CD14-positive monocyte (primary cell): Measurements from ENCODE around the gene AMZ1. TPM values are rescaled to one million over a fixed set of nuclear protein-coding genes. Genes with fewer than 3 reads are reported as not detected.
A peak's percentile ranks its signal among the peaks of the same experiment; 100 is the strongest.

Source experiments
- DNase-seq, 3 donors: peaks; one replicate each; pipeline ENCODE4 v3.0.0-alpha.2; 2011 to 2022
- H2AFZ ChIP-seq: 2 replicates; pipeline ENCODE4 v1.6.0; 2012; ENCODE audit warnings: mild to moderate bottlenecking, low read depth, low read length, inconsistent platforms; ENCODE audit not compliant: insufficient read depth, poor library complexity, severe bottlenecking
- H3K27ac ChIP-seq, 2 donors: 1 replicate in 1 of 2; 2 replicates in 1 of 2; pipeline ENCODE4 v1.5.1; 2012 to 2013; ENCODE audit warnings: low read length in 2 of 2, control low read depth in 1 of 2, inconsistent platforms in 1 of 2, low read depth in 1 of 2, mild to moderate bottlenecking in 1 of 2
- H3K27me3 ChIP-seq, 2 donors: one replicate each; pipeline versions ENCODE4 v1.6.0 to v1.6.1; 2011 to 2013; ENCODE audit warnings: low read length in 2 of 2; ENCODE audit not compliant: control insufficient read depth in 2 of 2, insufficient read depth in 2 of 2
- H3K36me3 ChIP-seq, 2 donors: replicated peaks in 1 of 2; 1 replicate in 1 of 2; 2 replicates in 1 of 2; pipeline versions ENCODE4 v1.5.1 to v1.6.1; 2012 to 2013; ENCODE audit warnings: low read length in 2 of 2, control low read depth in 1 of 2, inconsistent platforms in 1 of 2, mild to moderate bottlenecking in 1 of 2; ENCODE audit not compliant: insufficient read depth in 2 of 2, control insufficient read depth in 1 of 2
- H3K4me1 ChIP-seq, 2 donors: 1 replicate in 1 of 2; 2 replicates in 1 of 2; pipeline versions ENCODE4 v1.5.1 to v1.6.1; 2012 to 2013; ENCODE audit warnings: low read length in 2 of 2, control low read depth in 1 of 2, inconsistent platforms in 1 of 2, mild to moderate bottlenecking in 1 of 2, moderate library complexity in 1 of 2; ENCODE audit not compliant: insufficient read depth in 2 of 2, control insufficient read depth in 1 of 2
- H3K4me2 ChIP-seq: replicated peaks from 2 replicates; pipeline ENCODE3; 2012; ENCODE audit warnings: low read length, moderate library complexity, mild to moderate bottlenecking; ENCODE audit not compliant: poor library complexity, severe bottlenecking; ENCODE audit errors: extremely low read depth
- H3K4me3 ChIP-seq, 3 experiments: fragments of 200-600 bp in 1 of 3; sonication (generic) in 1 of 3; replicated peaks in 1 of 3; 1 replicate in 2 of 3; 2 replicates in 1 of 3; pipeline ENCODE4 v1.5.1; 2011 to 2013; ENCODE audit warnings: low read length in 3 of 3, mild to moderate bottlenecking in 3 of 3, control low read depth in 2 of 3, low read depth in 2 of 3, inconsistent platforms in 1 of 3, moderate library complexity in 1 of 3
- H3K79me2 ChIP-seq: 2 replicates; pipeline ENCODE4 v1.6.0; 2012; ENCODE audit warnings: mild to moderate bottlenecking, control low read depth, inconsistent platforms, low read length, moderate library complexity; ENCODE audit not compliant: insufficient read depth
- H3K9ac ChIP-seq: 2 replicates; pipeline ENCODE4 v1.6.0; 2017; ENCODE audit warnings: low read length, mild to moderate bottlenecking; ENCODE audit not compliant: insufficient read depth, poor library complexity, severe bottlenecking
- H3K9me3 ChIP-seq, 2 donors: replicated peaks in 1 of 2; 1 replicate in 1 of 2; 2 replicates in 1 of 2; pipeline versions ENCODE4 v1.5.1 to v1.6.1; 2012 to 2013; ENCODE audit warnings: low read length in 2 of 2, control low read depth in 1 of 2; ENCODE audit not compliant: control insufficient read depth in 1 of 2, insufficient read depth in 1 of 2
- H4K20me1 ChIP-seq: 2 replicates; pipeline ENCODE4 v1.6.0; 2012; ENCODE audit warnings: mild to moderate bottlenecking, low read length, control low read depth, moderate library complexity; ENCODE audit not compliant: insufficient read depth
- H3K27ac Mint-ChIP-seq, 7 donors: one replicate each; pipeline ENCODE4 v1.8.0; 2020; ENCODE audit warnings: mild to moderate bottlenecking in 7 of 7, mixed read lengths in 7 of 7, moderate library complexity in 6 of 7, inconsistent platforms in 2 of 7
- H3K27me3 Mint-ChIP-seq, 3 donors: one replicate each; pipeline ENCODE4 v1.8.0; 2021 to 2022; ENCODE audit warnings: low read depth in 3 of 3, mild to moderate bottlenecking in 3 of 3, mixed read lengths in 3 of 3, moderate library complexity in 3 of 3, inconsistent platforms in 1 of 3
- H3K36me3 Mint-ChIP-seq, 2 donors: one replicate each; pipeline ENCODE4 v1.8.0; 2020; ENCODE audit warnings: mixed read lengths in 2 of 2, inconsistent platforms in 1 of 2, mild to moderate bottlenecking in 1 of 2
- H3K4me1 Mint-ChIP-seq: one replicate; pipeline ENCODE4 v1.8.0; 2020; ENCODE audit warnings: mild to moderate bottlenecking, mixed read lengths
- H3K4me3 Mint-ChIP-seq, 2 donors: one replicate each; pipeline ENCODE4 v1.8.0; 2020; ENCODE audit warnings: mild to moderate bottlenecking in 2 of 2, mixed read lengths in 2 of 2, moderate library complexity in 1 of 2
- H3K9me3 Mint-ChIP-seq, 7 donors: one replicate each; pipeline ENCODE4 v1.8.0; 2020 to 2022; ENCODE audit warnings: mixed read lengths in 7 of 7, mild to moderate bottlenecking in 6 of 7, moderate library complexity in 6 of 7, inconsistent platforms in 2 of 7
- CTCF ChIP-seq: fragments of 200-600 bp; IDR thresholded peaks from one replicate; pipeline ENCODE4 v1.8.0; 2022; ENCODE audit warnings: antibody characterized with exemption, mild to moderate bottlenecking
- WGBS: methylation state at CpG from one replicate; pipeline ENCODE4 v1.1.5; 2013; ENCODE audit warnings: missing lambda C conversion rate; ENCODE audit not compliant: insufficient coverage; 5-methylcytosine and 5-hydroxymethylcytosine counted together
- intact Hi-C, 2 donors: fragments of 100-400 bp; cut with micrococcal nuclease; formaldehyde crosslinking; loops; one replicate each; pipeline versions ENCODE4 v1.15.0 to v1.15.1; 2023
- polyA plus RNA-seq, 3 donors: library from polyadenylated mRNA; depleted of rRNA in 1 of 3; unstranded in 2 of 3; stranded (reverse) in 1 of 3; fragments of 300-500 nt in 2 of 3; fragments of >200 nt in 1 of 3; fragmentation: Illumina TruSeq in 2 of 3; gene quantifications; 1 replicate in 2 of 3; 2 replicates in 1 of 3; pipeline ENCODE4 v1.2.3, GENCODE V29; 2012 to 2021

Gene AMZ1
- polyA plus RNA-seq, 3 donors: 0.09 to 0.25 (median 0.14) TPM

DNA sequence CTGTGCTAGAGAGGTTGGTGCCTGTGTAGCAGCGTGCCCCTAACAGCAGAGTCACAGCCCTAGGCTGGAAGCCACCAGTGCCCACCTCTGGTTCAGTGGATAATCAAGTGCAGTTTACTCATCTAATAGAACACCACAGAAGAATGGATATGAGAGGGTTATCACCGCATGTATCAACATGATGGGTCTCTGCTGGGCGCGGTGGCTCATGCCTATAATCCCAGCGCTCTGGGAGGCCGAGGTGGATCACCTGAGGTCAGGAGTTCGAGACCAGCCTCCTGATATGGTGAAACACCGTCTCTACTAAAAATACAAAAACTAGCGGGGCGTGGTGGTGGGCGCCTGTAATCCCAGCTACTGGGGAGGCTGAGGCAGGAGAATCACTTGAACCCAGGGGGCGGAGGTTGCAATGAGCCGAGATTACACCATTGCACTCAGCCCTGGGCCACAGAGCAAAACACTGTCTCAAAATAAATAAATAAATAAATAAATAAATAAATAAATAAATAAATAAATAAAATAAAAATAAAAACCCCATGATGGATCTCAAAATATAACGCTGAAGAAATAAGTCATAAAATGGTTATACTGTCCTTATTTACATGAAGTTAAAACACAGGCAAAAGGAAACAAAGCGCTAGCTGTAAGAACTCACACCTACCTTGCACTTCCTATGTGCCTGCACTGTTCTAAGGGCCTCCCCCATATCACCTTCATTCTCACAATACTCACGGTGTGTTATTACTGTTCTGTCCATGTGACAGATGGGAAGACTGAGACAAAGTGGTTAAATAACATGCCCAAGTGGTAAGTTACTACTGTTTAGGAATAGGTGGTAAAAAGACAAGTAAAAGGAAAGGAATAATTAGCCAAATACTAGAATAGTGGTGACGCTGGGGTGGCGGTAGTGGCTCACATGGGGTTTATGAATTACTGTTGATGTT is 70.9 kb downstream of the AMZ1 start:
- peak overlapping the region; percentile 99 to 100 for H3K27ac ChIP-seq
- Mint-ChIP-seq H3K4me1 (peaks cover 68% of the 10 kb centered on the region), H3K27me3 (no peaks in the 10 kb centered on the region), H3K36me3 (peaks cover 50 to 62% of the 10 kb centered on the region in 2 donors), H3K27ac (peak overlapping the region; percentile 97 to 99 (median 99)), H3K4me3 (peak overlapping the region; percentile 47 to 82), H3K9me3 (peaks cover 2 to 13% (median 3%) of the 10 kb centered on the region in 7 donors)
- H3K4me3 ChIP-seq: no peak overlapping the region
- WGBS: 100% methylated on average over 5 of the region's 18 CpGs
- no peak overlapping the region for H2AFZ ChIP-seq
- DNase-seq: no peak
- H3K9me3 ChIP-seq: no peaks in the 10 kb centered on the region
- H3K36me3 ChIP-seq: no peaks in the 10 kb centered on the region
- H4K20me1 ChIP-seq: no peaks in the 10 kb centered on the region
- peaks cover 49 to 56% of the 10 kb centered on the region in 2 donors for H3K4me1 ChIP-seq
- no peak for TF ChIP-seq CTCF
- intact Hi-C loops: loop anchor here in 1 of 2 donors (5.0 kb wide), 1 partner anchor 42 kb away; no protein-coding TSS in a partner anchor
- peak overlapping the region; percentile 33 for H3K4me2 ChIP-seq
- H3K9ac ChIP-seq: peak overlapping the region; percentile 81
- H3K27me3 ChIP-seq: no peaks in the 10 kb centered on the region
- H3K79me2 ChIP-seq: no peaks in the 10 kb centered on the region

GRCh38 chr7:2759736-2760097 is 71.7 kb downstream of the AMZ1 start:
- H3K4me3 ChIP-seq: no peak overlapping the region
- Mint-ChIP-seq H3K4me3 (no peak overlapping the region), H3K27me3 (no peaks in the 10 kb centered on the region), H3K4me1 (peaks cover 68% of the 10 kb centered on the region), H3K27ac (peak overlapping the region; percentile 71 to 99 (median 99)), H3K9me3 (peaks cover 2 to 13% (median 3%) of the 10 kb centered on the region in 7 donors), H3K36me3 (peaks cover 53 to 59% of the 10 kb centered on the region in 2 donors)
- DNase-seq: no peak
- no peak overlapping the region for H3K4me2 ChIP-seq
- H3K9ac ChIP-seq: no peak overlapping the region
- no peaks in the 10 kb centered on the region for H3K79me2 ChIP-seq
- H4K20me1 ChIP-seq: no peaks in the 10 kb centered on the region
- H2AFZ ChIP-seq: no peak overlapping the region
- H3K9me3 ChIP-seq: no peaks in the 10 kb centered on the region
- peak overlapping the region; percentile 59 to 99 for H3K27ac ChIP-seq
- 70% methylated on average over 7 of the region's 8 CpGs for WGBS
- H3K4me1 ChIP-seq: peaks cover 49 to 56% of the 10 kb centered on the region in 2 donors
- intact Hi-C loops: loop anchor here in 1 of 2 donors (5.0 kb wide), 1 partner anchor 42 kb away; no protein-coding TSS in a partner anchor
- H3K36me3 ChIP-seq: no peaks in the 10 kb centered on the region
- H3K27me3 ChIP-seq: no peaks in the 10 kb centered on the region
- no peak for TF ChIP-seq CTCF
